BE2C (cell line): Measurements from ENCODE around the gene LAMTOR3. TPM values are rescaled to one million over a fixed set of nuclear protein-coding genes. Genes with fewer than 3 reads are reported as not detected.

Source experiments
- DNase-seq: peaks from one replicate; pipeline ENCODE4 v3.0.0-alpha.2; 2020
- H3K27me3 ChIP-seq: fragments of 250-450 bp; sonication (Bioruptor Pico); 2 replicates; pipeline ENCODE4 v1.5.1; 2020; ENCODE audit warnings: mild to moderate bottlenecking
- H3K36me3 ChIP-seq: fragments of 250-450 bp; sonication (Bioruptor Pico); 2 replicates; pipeline ENCODE4 v1.5.1; 2020; ENCODE audit warnings: mild to moderate bottlenecking
- H3K4me1 ChIP-seq: fragments of 250-450 bp; sonication (Bioruptor Pico); 2 replicates; pipeline ENCODE4 v1.5.1; 2020
- H3K4me3 ChIP-seq: 2 replicates; pipeline ENCODE4 v1.5.1; 2011; ENCODE audit warnings: low read depth, low read length
- H3K9me3 ChIP-seq: fragments of 250-450 bp; sonication (Bioruptor Pico); 2 replicates; pipeline ENCODE4 v1.5.1; 2020
- CTCF ChIP-seq: IDR thresholded peaks from 2 replicates; pipeline ENCODE4 v1.5.1; 2012; ENCODE audit warnings: mild to moderate bottlenecking, low read depth, low read length
- polyA plus RNA-seq: library from polyadenylated mRNA; unstranded; fragments of >200 nt; gene quantifications from one replicate; pipeline ENCODE4 v1.2.1, GENCODE V29; 2012; ENCODE audit warnings: low read depth, missing spikeins; ENCODE audit not compliant: insufficient read length, insufficient read depth

The LAMTOR3 gene
- polyA plus RNA-seq = 31.5 TPM

DNA sequence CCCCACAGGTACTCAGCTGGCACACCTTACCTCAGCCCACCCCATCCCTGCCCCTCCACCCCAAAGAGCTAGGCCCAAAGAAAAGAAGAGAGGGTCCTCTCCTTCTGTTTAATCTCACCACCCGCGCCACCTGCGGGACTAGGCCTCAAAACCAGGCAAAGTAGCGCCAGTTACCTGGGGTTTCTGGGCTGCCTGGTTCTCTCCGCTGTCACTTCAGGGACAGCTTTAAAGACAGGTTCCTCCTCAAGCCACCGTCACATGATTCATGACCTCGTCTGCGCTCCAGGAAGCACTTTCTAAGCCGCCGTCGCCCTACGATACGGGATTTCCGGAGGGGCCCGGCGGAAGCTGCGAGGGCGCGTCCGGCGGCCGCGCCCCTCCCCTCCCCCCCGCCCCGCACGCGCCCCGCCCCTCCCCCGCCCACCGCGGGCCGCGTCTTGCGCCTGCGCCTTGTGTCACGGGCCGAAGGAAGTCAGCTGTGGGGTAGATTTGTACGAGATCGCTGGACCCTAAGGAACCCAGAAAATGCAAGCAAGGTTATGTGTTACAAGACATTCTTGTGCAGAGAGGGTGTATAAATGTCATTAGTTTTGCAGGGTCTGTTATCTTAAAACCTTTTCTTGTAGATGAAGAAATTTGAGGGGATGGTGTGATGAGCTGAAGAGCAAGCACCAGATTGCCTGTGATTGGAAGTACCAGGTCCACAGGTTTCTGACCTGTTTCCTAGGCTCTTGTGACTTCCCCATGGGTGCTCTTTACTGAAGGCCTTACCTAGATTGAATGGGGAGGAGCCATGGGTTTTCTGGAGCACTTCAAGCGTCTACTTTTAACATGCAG, at the start of gene LAMTOR3:
Gene LAMTOR3, minus strand, starts transcription at position 267 of the 837 bp plus-strand sequence. CDS start 464 bp downstream, outside the sequence.
- TF ChIP-seq CTCF = no peak
- H3K27me3 ChIP-seq = no peaks in the 10 kb centered on the region
- peak within 1 kb of the TSS; percentile 95 for H3K4me3 ChIP-seq
- H3K4me1 ChIP-seq = no peaks in the 10 kb centered on the region
- no peaks in the 10 kb centered on the region for H3K9me3 ChIP-seq
- DNase-seq = peak; percentile 89
- no peaks in the 10 kb centered on the region for H3K36me3 ChIP-seq

DNA sequence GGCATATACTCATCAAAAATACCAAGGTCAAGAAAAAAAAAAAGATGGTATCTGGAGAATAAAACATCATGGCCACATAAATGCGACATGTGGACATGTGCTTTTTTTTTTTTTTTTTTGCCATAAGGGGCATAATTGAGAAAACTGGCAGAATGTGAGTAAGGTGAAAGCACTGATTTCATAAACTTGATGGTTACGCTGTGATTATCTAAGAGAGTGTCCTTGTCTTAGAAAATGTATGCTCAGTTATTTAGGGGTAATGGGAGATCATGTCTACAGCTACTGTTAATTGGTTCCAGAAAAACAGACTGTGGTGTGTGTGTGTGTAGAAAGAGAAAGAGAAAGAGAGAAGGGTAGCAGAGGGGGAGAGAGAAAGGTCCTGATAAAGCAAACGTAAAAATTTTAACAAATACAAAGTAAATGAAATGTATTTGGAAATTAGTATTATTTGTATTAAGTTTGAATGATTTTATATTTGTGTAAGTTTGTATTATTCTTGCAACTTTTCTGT, 44.1 kb upstream of the LAMTOR3 start:
- no peak overlapping the region for H3K4me3 ChIP-seq
- no peak for TF ChIP-seq CTCF
- no peaks in the 10 kb centered on the region for H3K9me3 ChIP-seq
- H3K27me3 ChIP-seq = no peaks in the 10 kb centered on the region
- DNase-seq = no peak
- H3K4me1 ChIP-seq = no peaks in the 10 kb centered on the region
- no peaks in the 10 kb centered on the region for H3K36me3 ChIP-seq

DNA sequence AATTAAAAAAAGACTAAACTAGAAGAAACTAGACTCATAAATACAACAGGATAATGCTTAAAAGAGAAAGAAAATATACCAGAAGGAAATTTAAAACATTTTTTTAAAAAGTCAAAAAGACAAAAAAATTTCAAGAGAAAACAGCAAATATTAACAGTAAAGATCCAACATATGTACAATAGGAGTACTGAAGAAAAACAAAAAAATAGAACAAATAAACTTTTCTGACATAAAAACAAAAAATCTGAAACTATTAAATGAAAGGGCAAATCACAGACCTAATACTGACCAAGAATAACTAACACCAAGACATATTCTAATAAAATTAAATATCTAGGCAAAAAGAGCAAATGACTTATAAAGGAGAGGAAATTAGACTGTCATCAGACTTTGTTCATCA, 40.7 kb upstream of the LAMTOR3 start:
- Histone ChIP-seq H3K4me1 (no peaks in the 10 kb centered on the region), H3K4me3 (no peak overlapping the region), H3K27me3 (no peaks in the 10 kb centered on the region), H3K9me3 (no peaks in the 10 kb centered on the region), H3K36me3 (no peaks in the 10 kb centered on the region)
- no peak for TF ChIP-seq CTCF
- no peak for DNase-seq

GRCh38 chr4:99927566-99927965, 33.3 kb upstream of the LAMTOR3 start:
- Histone ChIP-seq H3K36me3 (no peaks in the 10 kb centered on the region), H3K27me3 (no peaks in the 10 kb centered on the region)
- no peak for DNase-seq

DNA sequence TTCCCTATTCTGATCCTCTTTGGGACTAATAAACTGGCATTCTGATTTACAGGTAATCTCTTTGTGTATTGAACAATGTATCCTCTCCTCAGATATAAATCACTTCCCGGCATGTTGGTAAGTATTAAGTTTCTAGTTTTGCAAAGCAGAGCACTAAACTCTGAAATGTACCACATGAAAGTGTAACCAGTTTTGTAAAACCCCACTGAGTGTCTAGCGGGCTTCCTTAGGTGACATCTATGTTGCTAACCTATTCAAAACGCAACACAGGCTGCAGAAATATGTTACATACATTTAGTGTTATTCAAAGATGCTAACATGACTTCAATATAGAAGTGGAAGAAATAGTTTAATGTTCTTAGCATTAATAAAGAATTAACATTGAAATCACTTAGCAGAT, 26.9 kb upstream of the LAMTOR3 start:
- Histone ChIP-seq H3K4me3 (no peak overlapping the region), H3K27me3 (no peaks in the 10 kb centered on the region), H3K36me3 (no peaks in the 10 kb centered on the region; the same call in 1 of the 2 replicates), H3K4me1 (no peaks in the 10 kb centered on the region), H3K9me3 (no peaks in the 10 kb centered on the region)
- TF ChIP-seq CTCF = no peak
- no peak for DNase-seq

More at GRCh38 chr4:99927566-99927965, 33.3 kb upstream of the LAMTOR3 start:
- H3K4me3 ChIP-seq = no peak overlapping the region
- no peak for TF ChIP-seq CTCF
- H3K9me3 ChIP-seq = no peaks in the 10 kb centered on the region
- no peaks in the 10 kb centered on the region for H3K4me1 ChIP-seq

DNA sequence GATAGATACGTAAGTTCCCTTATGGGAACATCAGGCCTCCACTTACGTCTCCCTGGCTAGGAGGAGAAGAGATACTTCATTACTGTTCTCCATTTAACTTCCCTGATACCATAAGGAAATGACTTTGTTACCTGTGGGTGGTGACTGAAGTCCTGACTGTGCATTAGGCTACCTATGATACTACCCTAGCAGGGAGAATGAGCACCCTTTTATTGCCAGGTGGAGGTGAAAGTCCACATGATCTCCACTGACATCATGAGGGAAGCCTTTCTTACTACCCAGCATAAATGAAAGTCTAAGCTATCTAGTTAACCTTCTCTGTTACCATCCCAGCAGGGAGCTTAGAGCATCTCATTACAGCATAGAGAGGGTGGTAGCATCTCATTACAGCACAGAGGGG, 24.4 kb upstream of the LAMTOR3 start:
- no peak overlapping the region for H3K4me3 ChIP-seq
- TF ChIP-seq CTCF = no peak
- no peaks in the 10 kb centered on the region; the same call in 1 of the 2 replicates for H3K36me3 ChIP-seq
- no peak for DNase-seq
- no peaks in the 10 kb centered on the region for H3K4me1 ChIP-seq
- no peaks in the 10 kb centered on the region for H3K27me3 ChIP-seq
- no peaks in the 10 kb centered on the region; the same call in 1 of the 2 replicates for H3K9me3 ChIP-seq
